Measurements from ENCODE around the gene ALK.

The ALK gene

GRCh38 chr2:29606104-29607037 lies 315.0 kb downstream of the ALK start:
- FAIRE-seq, result no peak

- no peak for FAIRE-seq
Measured at GRCh38 chr2:29603341-29603740, 318.0 kb downstream of the ALK start.

GRCh38 chr2:29601872-29602271 lies 319.5 kb downstream of the ALK start:
- no peak for FAIRE-seq

- FAIRE-seq, result no peak
Measured at GRCh38 chr2:29601321-29601720, 320.1 kb downstream of the ALK start.

- no peak for FAIRE-seq
Measured at GRCh38 chr2:29599946-29600345, 321.4 kb downstream of the ALK start.

- FAIRE-seq, result no peak
Measured at GRCh38 chr2:29598978-29599377, 322.4 kb downstream of the ALK start.

GRCh38 chr2:29597035-29597434 lies 324.4 kb downstream of the ALK start:
- no peak for FAIRE-seq

GRCh38 chr2:29596584-29596983 lies 324.8 kb downstream of the ALK start:
- FAIRE-seq, result no peak

- no peak for FAIRE-seq
Measured at GRCh38 chr2:29591600-29591999, 329.8 kb downstream of the ALK start.

- FAIRE-seq, result no peak
Measured at GRCh38 chr2:29590211-29590610, 331.2 kb downstream of the ALK start.

GRCh38 chr2:29589440-29590103 lies 331.8 kb downstream of the ALK start:
- no peak for FAIRE-seq

GRCh38 chr2:29587402-29588190 lies 333.8 kb downstream of the ALK start:
- FAIRE-seq, result no peak

GRCh38 chr2:29586919-29587318 lies 334.5 kb downstream of the ALK start:
- no peak for FAIRE-seq

GRCh38 chr2:29583548-29584156 lies 337.7 kb downstream of the ALK start:
- FAIRE-seq, result no peak

- FAIRE-seq, result no peak
Measured at GRCh38 chr2:29583104-29583503, 338.3 kb downstream of the ALK start.

GRCh38 chr2:29582062-29582461 lies 339.3 kb downstream of the ALK start:
- FAIRE-seq, result no peak

GRCh38 chr2:29580223-29580622 lies 341.2 kb downstream of the ALK start:
- FAIRE-seq, result no peak

- FAIRE-seq, result no peak
Measured at GRCh38 chr2:29579495-29580169, 341.8 kb downstream of the ALK start.

- no peak for FAIRE-seq
Measured at GRCh38 chr2:29578084-29578598, 343.2 kb downstream of the ALK start.

GRCh38 chr2:29576231-29576630 lies 345.2 kb downstream of the ALK start:
- FAIRE-seq, result no peak

- FAIRE-seq, result no peak
Measured at GRCh38 chr2:29575370-29575890, 346.0 kb downstream of the ALK start.

- FAIRE-seq, result no peak
Measured at GRCh38 chr2:29573612-29574011, 347.8 kb downstream of the ALK start.

Measured in A204.1 (cell line).